Activated CD4-positive, alpha-beta T cell treated with anti-CD3 and anti-CD28 coated beads, Interleukin-2, amount 10 ng/mL, durations not matched to agents 24 days and 14 days (primary cell): ENCODE measurements around the gene CEL. TPM values are rescaled to one million over a fixed set of nuclear protein-coding genes. Genes with fewer than 3 reads are reported as not detected.
"Not testable (repeated sequence)": the region's sequence is repeated elsewhere in the genome, so short reads cannot be mapped to it uniquely, and the experiment has no call there.

Experiments
- DNase-seq: peaks from one replicate; pipeline ENCODE4 v3.0.0; 2022
- H3K27ac Mint-ChIP-seq: one replicate; pipeline ENCODE4 v1.8.0; 2022; ENCODE audit warnings: mild to moderate bottlenecking, mixed read lengths
- H3K27me3 Mint-ChIP-seq: one replicate; pipeline ENCODE4 v1.8.0; 2022; ENCODE audit warnings: mixed read lengths
- H3K36me3 Mint-ChIP-seq: one replicate; pipeline ENCODE4 v1.8.0; 2022; ENCODE audit warnings: low read depth, mild to moderate bottlenecking, mixed read lengths
- H3K4me1 Mint-ChIP-seq: one replicate; pipeline ENCODE4 v1.8.0; 2021; ENCODE audit warnings: mixed read lengths
- H3K4me3 Mint-ChIP-seq: one replicate; pipeline ENCODE4 v1.8.0; 2022; ENCODE audit warnings: mild to moderate bottlenecking, moderate library complexity, mixed read lengths
- H3K9me3 Mint-ChIP-seq: one replicate; pipeline ENCODE4 v1.8.0; 2021; ENCODE audit warnings: mixed read lengths
- intact Hi-C: fragments of 100-400 bp; cut with micrococcal nuclease; formaldehyde crosslinking; loops from one replicate; pipeline ENCODE4 v1.15.1; 2023
- total RNA-seq: library from RNA; stranded (reverse); gene quantifications from 2 replicates; pipeline ENCODE4 v1.2.3, GENCODE V29; 2022

The CEL gene
- total RNA-seq, 1 donor from 2014 or later = 2.0 TPM

DNA sequence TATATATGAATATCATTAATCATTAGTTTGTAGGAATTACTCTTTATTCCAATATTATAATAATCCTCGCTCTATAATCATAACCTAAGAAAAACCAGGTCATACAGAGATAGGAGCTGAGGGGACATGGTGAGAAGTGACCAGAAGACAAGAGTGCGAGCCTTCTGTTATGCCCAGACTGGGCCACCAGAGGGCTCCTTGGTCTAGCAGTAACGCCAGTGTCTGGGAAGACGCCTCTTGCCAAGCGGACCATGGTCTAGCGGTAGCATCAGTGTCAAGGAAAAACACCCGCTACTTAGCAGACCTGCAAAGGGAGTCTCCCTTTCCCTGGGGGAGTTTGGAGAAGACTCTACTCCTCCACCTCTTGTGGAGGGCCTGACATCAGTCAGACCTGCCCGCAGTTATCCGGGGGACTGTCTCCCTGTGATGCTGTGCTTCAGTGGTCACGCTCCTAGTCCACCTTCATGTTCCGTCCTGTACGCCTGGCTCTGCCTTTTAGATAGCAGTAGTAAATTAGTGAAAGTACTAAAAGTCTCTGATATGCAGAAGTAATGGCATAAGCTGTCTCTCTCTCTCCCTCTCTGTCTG is 20.8 kb upstream of the CEL start:
- peak; percentile 85 for DNase-seq
- intact Hi-C loops, H3K27ac Mint-ChIP-seq, H3K9me3 Mint-ChIP-seq, H3K27me3 Mint-ChIP-seq, H3K4me3 Mint-ChIP-seq: not testable (repeated sequence)
- peaks cover 15% of the 10 kb centered on the region for H3K4me1 Mint-ChIP-seq
- peaks cover 27% of the 10 kb centered on the region for H3K36me3 Mint-ChIP-seq

GRCh38 chr9:133041958-133042357 is 19.8 kb upstream of the CEL start:
- Mint-ChIP-seq H3K27ac (no peak overlapping the region), H3K9me3 (no peaks in the 10 kb centered on the region), H3K27me3 (no peaks in the 10 kb centered on the region), H3K36me3 (peaks cover 36% of the 10 kb centered on the region), H3K4me1 (peaks cover 12% of the 10 kb centered on the region), H3K4me3 (no peak overlapping the region)
- no peak for DNase-seq
- intact Hi-C loops = no loop called here

- Mint-ChIP-seq H3K36me3 (peaks cover 39% of the 10 kb centered on the region), H3K4me1 (peaks cover 12% of the 10 kb centered on the region), H3K27me3 (no peaks in the 10 kb centered on the region)
These were observed 19.1 kb upstream of the CEL start for GRCh38 chr9:133042676-133043075.

GRCh38 chr9:133043449-133044035 is 18.2 kb upstream of the CEL start:
- DNase-seq = no peak
- H3K36me3 Mint-ChIP-seq = peaks cover 34% of the 10 kb centered on the region
- no peaks in the 10 kb centered on the region for H3K27me3 Mint-ChIP-seq
- H3K4me1 Mint-ChIP-seq = peaks cover 8% of the 10 kb centered on the region
- intact Hi-C loops = no loop called here
- no peak overlapping the region for H3K4me3 Mint-ChIP-seq
- H3K27ac Mint-ChIP-seq = no peak overlapping the region
- H3K9me3 Mint-ChIP-seq = no peaks in the 10 kb centered on the region

More at GRCh38 chr9:133042676-133043075, 19.1 kb upstream of the CEL start:
- H3K27ac Mint-ChIP-seq = no peak overlapping the region
- intact Hi-C loops = no loop called here
- H3K4me3 Mint-ChIP-seq = no peak overlapping the region
- no peaks in the 10 kb centered on the region for H3K9me3 Mint-ChIP-seq
- DNase-seq = no peak

GRCh38 chr9:133044125-133044524 is 17.7 kb upstream of the CEL start:
- H3K4me3 Mint-ChIP-seq = no peak overlapping the region
- H3K27me3 Mint-ChIP-seq = no peaks in the 10 kb centered on the region
- peaks cover 34% of the 10 kb centered on the region for H3K36me3 Mint-ChIP-seq
- intact Hi-C loops = no loop called here
- no peaks in the 10 kb centered on the region for H3K9me3 Mint-ChIP-seq
- H3K4me1 Mint-ChIP-seq = peaks cover 8% of the 10 kb centered on the region
- H3K27ac Mint-ChIP-seq = peak overlapping the region; percentile 34
- no peak for DNase-seq

DNA sequence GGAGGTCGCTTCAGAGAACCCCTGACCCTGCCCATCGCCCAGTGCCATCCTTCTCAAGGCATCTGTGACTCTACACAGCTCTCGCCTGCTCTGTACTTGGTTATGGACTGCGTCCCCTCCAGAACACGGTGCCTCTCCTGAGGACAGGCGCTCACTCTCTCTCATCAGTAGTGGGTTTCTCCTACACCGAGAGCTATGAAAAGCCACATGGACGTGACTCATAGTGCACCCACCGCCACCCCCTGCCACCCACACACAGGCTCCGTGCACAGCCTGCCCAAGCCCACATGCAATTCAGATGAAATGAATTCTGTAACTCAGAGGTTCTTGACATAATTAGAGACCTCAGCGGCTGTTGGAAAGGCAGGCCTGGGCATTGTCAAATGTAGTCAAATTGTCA is 17.1 kb upstream of the CEL start:
- Mint-ChIP-seq H3K27ac (peak overlapping the region; percentile 34), H3K36me3 (peaks cover 38% of the 10 kb centered on the region)

DNA sequence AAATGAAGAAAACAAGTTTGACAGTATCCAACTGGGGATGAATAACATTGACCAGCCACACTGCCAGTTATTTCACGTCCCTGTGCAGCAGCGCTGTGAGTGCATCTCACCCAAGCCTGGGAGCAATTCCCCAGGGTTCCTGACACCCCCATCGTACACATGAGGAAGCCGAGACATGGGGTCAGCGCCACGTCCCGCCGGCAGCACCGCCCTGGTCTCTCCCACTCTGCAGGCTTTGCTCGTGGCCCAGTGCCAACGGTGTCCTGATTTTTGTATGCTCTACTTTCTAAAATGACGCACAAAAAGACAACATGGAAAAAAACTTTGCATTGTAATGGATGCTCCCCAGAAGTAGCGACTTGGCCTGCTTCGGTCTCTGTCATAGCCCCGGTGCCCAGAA is 16.6 kb upstream of the CEL start:
- H3K4me3 Mint-ChIP-seq = no peak overlapping the region
- no peaks in the 10 kb centered on the region for H3K27me3 Mint-ChIP-seq
- DNase-seq = no peak
- H3K4me1 Mint-ChIP-seq = peaks cover 8% of the 10 kb centered on the region
- no peak overlapping the region for H3K27ac Mint-ChIP-seq
- peaks cover 42% of the 10 kb centered on the region for H3K36me3 Mint-ChIP-seq
- intact Hi-C loops = no loop called here
- H3K9me3 Mint-ChIP-seq = no peaks in the 10 kb centered on the region

More for the DNA sequence above, 17.1 kb upstream of the CEL start:
- no peaks in the 10 kb centered on the region for H3K27me3 Mint-ChIP-seq
- H3K4me1 Mint-ChIP-seq = peaks cover 8% of the 10 kb centered on the region
- H3K9me3 Mint-ChIP-seq = no peaks in the 10 kb centered on the region
- intact Hi-C loops = no loop called here
- no peak overlapping the region for H3K4me3 Mint-ChIP-seq
- DNase-seq = no peak

DNA sequence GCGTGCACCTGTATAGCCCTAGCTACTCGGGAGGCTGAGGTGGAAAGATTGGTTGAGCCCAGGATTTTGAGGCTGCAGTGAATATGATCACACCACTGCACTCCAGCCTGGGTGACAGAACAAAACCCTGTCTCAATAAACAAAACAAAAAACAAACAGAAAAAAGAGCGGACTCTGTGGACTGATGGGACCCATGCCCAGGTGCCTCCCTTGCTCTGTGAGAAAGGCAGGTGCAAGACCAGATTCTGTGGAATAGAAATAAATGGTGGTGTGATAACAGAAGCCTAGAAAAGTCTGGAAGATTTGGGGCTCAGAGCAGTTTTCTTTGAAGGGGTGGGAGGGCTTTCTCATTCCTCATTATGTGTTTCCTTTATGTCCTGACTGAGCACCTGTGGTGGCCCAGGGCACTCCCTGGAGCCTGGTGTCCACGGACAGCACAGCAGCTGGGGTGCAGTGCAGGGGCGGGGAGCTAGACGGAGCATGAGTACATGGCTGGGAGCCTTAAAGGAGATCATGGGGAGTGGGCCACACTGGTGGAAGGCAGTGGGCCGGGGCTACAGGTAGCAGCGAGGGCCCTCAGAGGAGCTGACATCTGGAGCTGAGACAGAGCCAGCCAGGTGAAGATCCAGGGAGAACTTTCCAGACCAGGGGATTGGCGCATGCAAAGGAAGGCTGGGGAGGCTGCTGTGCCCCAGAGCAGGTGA is 15.4 kb upstream of the CEL start:
- no peak overlapping the region for H3K4me3 Mint-ChIP-seq
- H3K27ac Mint-ChIP-seq = no peak overlapping the region
- no peak for DNase-seq
- intact Hi-C loops = no loop called here
- no peaks in the 10 kb centered on the region for H3K9me3 Mint-ChIP-seq
- peaks cover 44% of the 10 kb centered on the region for H3K36me3 Mint-ChIP-seq
- H3K4me1 Mint-ChIP-seq = peaks cover 6% of the 10 kb centered on the region
- H3K27me3 Mint-ChIP-seq = no peaks in the 10 kb centered on the region

DNA sequence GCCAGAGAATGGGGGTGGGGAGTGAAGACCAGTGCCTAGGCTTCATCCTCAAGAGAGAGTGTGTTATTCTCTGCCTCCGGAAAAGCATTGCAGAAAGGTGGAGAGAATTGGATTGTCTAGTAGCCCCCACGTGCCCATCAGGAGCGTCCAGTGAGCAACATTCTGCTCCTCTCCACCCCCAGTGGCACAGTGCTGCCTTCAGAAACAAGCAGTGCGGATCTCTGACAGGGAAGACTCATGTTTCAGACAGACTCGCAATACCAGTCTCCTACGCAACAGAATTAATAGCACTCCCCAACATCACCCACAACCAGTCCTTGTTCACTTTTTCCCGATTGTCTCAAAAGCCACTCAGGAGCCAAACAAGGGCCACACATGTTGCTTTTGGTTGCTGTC is 14.9 kb upstream of the CEL start:
- Mint-ChIP-seq H3K4me1 (peaks cover 5% of the 10 kb centered on the region), H3K9me3 (no peaks in the 10 kb centered on the region), H3K4me3 (no peak overlapping the region), H3K27me3 (no peaks in the 10 kb centered on the region), H3K36me3 (peaks cover 47% of the 10 kb centered on the region), H3K27ac (no peak overlapping the region)
- intact Hi-C loops = no loop called here
- no peak for DNase-seq

- H3K4me1 Mint-ChIP-seq = peaks cover 5% of the 10 kb centered on the region
- no peak overlapping the region for H3K4me3 Mint-ChIP-seq
- intact Hi-C loops = no loop called here
- H3K27me3 Mint-ChIP-seq = no peaks in the 10 kb centered on the region
- DNase-seq = peak; percentile 83
- peaks cover 48% of the 10 kb centered on the region for H3K36me3 Mint-ChIP-seq
- H3K27ac Mint-ChIP-seq = no peak overlapping the region
- no peaks in the 10 kb centered on the region for H3K9me3 Mint-ChIP-seq
These were observed 13.2 kb upstream of the CEL start for GRCh38 chr9:133048595-133048994.

- intact Hi-C loops = no loop called here
- Mint-ChIP-seq H3K36me3 (peaks cover 50% of the 10 kb centered on the region), H3K4me1 (peaks cover 5% of the 10 kb centered on the region), H3K27ac (no peak overlapping the region), H3K27me3 (no peaks in the 10 kb centered on the region), H3K4me3 (no peak overlapping the region), H3K9me3 (no peaks in the 10 kb centered on the region)
- DNase-seq = no peak
These were observed 12.7 kb upstream of the CEL start for GRCh38 chr9:133049043-133049442.

- Mint-ChIP-seq H3K36me3 (peaks cover 46% of the 10 kb centered on the region), H3K27ac (no peak overlapping the region), H3K4me1 (no peaks in the 10 kb centered on the region), H3K4me3 (no peak overlapping the region), H3K27me3 (no peaks in the 10 kb centered on the region), H3K9me3 (no peaks in the 10 kb centered on the region)
- intact Hi-C loops = no loop called here
- no peak for DNase-seq
These were observed 11.6 kb upstream of the CEL start for GRCh38 chr9:133050142-133050541.

DNA sequence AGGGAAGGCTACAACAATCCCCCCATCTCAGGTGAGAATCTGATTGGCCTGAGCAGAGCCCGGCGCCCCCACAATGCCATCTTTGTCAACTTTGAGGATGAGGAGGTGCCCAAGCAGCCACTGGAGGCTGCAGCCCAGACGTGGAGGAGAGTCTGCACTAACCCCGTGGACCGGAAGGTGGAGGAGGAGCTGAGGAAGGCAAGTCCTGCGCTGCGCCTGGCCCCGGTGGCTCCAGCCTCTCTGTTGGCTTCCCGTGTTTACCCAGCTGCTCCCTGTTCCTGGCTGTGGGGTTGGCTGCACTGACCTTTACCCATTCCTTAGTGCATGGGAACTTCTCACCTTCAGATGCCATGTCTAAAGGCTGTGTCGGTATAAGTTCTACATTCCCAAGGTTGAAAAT is 11.0 kb upstream of the CEL start:
- H3K4me1 Mint-ChIP-seq = peaks cover under 1% of the 10 kb centered on the region
- no peaks in the 10 kb centered on the region for H3K27me3 Mint-ChIP-seq
- intact Hi-C loops = no loop called here
- H3K27ac Mint-ChIP-seq = peak overlapping the region; percentile 12
- peaks cover 48% of the 10 kb centered on the region for H3K36me3 Mint-ChIP-seq
- DNase-seq = no peak
- no peak overlapping the region for H3K4me3 Mint-ChIP-seq
- no peaks in the 10 kb centered on the region for H3K9me3 Mint-ChIP-seq

DNA sequence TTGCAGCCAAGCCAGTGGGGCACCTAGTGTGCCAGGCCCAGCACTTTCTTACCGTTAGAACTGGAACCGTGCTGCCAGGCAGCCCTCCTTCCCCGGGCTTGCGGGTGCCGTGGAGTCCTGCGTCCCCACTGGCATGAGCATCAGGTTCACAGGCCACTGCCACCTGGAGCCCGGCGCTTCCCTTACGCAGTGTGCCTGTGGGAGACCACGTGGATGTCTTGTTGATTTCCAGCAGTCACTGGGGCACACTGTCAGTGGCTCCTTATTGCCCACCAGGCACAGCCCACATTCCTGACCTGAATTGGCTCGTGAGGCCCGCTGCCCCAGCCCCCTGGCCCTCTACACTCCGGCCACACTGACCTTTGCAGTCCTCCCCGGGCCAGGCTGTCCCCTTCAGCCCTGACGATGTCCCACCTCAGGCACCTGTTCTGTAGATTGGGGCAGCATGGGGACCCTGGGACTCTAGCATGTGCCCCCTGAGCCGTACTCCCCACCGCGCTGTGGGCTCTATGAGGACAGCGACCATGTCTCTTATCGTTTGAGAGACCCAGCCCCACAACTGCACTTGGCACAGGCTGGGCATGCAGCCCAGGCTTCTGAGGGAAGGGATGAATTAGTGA is 10.4 kb upstream of the CEL start:
- intact Hi-C loops = no loop called here
- H3K9me3 Mint-ChIP-seq = no peaks in the 10 kb centered on the region
- H3K27ac Mint-ChIP-seq = no peak overlapping the region
- no peak for DNase-seq
- H3K4me1 Mint-ChIP-seq = peaks cover 6% of the 10 kb centered on the region
- H3K27me3 Mint-ChIP-seq = no peaks in the 10 kb centered on the region
- H3K36me3 Mint-ChIP-seq = peaks cover 49% of the 10 kb centered on the region
- H3K4me3 Mint-ChIP-seq = no peak overlapping the region
